ENCODE measurements around the gene COL25A1.
"Not testable (repeated sequence)": the region's sequence is repeated elsewhere in the genome, so short reads cannot be mapped to it uniquely, and the experiment has no call there.

Gene COL25A1

GRCh38 chr4:108877821-108878220 is 424.6 kb downstream of the COL25A1 start:
- no peak overlapping the region for H3K4me3 ChIP-seq (ENCODE audit: low read depth, low read length)
- no peaks in the 10 kb centered on the region for H3K36me3 ChIP-seq
- no peak for DNase-seq
- TF ChIP-seq CTCF (IDR thresholded peaks at IDR 0.05; ENCODE audit: low read depth, low read length) = no peak
- H3K27ac ChIP-seq = no peak overlapping the region
- H3K9me3 ChIP-seq (ENCODE audit: severe bottlenecking) = no peaks in the 10 kb centered on the region
- no peaks in the 10 kb centered on the region for H3K27me3 ChIP-seq (ENCODE audit: insufficient read depth, low read depth, severe bottlenecking)

GRCh38 chr4:108874806-108875205 is 427.7 kb downstream of the COL25A1 start:
- DNase-seq = no peak
- Histone ChIP-seq H3K27me3 (ENCODE audit: insufficient read depth, low read depth, severe bottlenecking) (no peaks in the 10 kb centered on the region), H3K36me3 (no peaks in the 10 kb centered on the region), H3K27ac (no peak overlapping the region), H3K4me3 (ENCODE audit: low read depth, low read length) (no peak overlapping the region), H3K9me3 (ENCODE audit: severe bottlenecking) (no peaks in the 10 kb centered on the region)
- TF ChIP-seq CTCF (IDR thresholded peaks at IDR 0.05; ENCODE audit: low read depth, low read length) = no peak

GRCh38 chr4:108869970-108870369 is 432.5 kb downstream of the COL25A1 start:
- H3K36me3 ChIP-seq; H3K27me3 ChIP-seq (ENCODE audit: insufficient read depth, low read depth, severe bottlenecking); DNase-seq; H3K9me3 ChIP-seq (ENCODE audit: severe bottlenecking); H3K4me3 ChIP-seq (ENCODE audit: low read depth, low read length); H3K27ac ChIP-seq: not testable (repeated sequence)

- no peak for TF ChIP-seq CTCF (IDR thresholded peaks at IDR 0.05; ENCODE audit: low read depth, low read length)
- Histone ChIP-seq H3K4me3 (ENCODE audit: low read depth, low read length) (no peak overlapping the region), H3K27me3 (ENCODE audit: insufficient read depth, low read depth, severe bottlenecking) (no peaks in the 10 kb centered on the region), H3K27ac (no peak overlapping the region), H3K36me3 (no peaks in the 10 kb centered on the region), H3K9me3 (ENCODE audit: severe bottlenecking) (no peaks in the 10 kb centered on the region)
- no peak for DNase-seq
Measured at GRCh38 chr4:108868606-108869227, 433.7 kb downstream of the COL25A1 start.

GRCh38 chr4:108867476-108867875 is 435.0 kb downstream of the COL25A1 start:
- Histone ChIP-seq H3K9me3 (ENCODE audit: severe bottlenecking) (no peaks in the 10 kb centered on the region), H3K4me3 (ENCODE audit: low read depth, low read length) (no peak overlapping the region), H3K36me3 (no peaks in the 10 kb centered on the region), H3K27ac (no peak overlapping the region), H3K27me3 (ENCODE audit: insufficient read depth, low read depth, severe bottlenecking) (no peaks in the 10 kb centered on the region)
- DNase-seq = no peak
- TF ChIP-seq CTCF (IDR thresholded peaks at IDR 0.05; ENCODE audit: low read depth, low read length) = no peak

GRCh38 chr4:108861334-108861733 is 441.1 kb downstream of the COL25A1 start:
- TF ChIP-seq CTCF (IDR thresholded peaks at IDR 0.05; ENCODE audit: low read depth, low read length) = no peak
- no peak overlapping the region for H3K4me3 ChIP-seq (ENCODE audit: low read depth, low read length)
- H3K9me3 ChIP-seq (ENCODE audit: severe bottlenecking) = no peaks in the 10 kb centered on the region
- H3K27me3 ChIP-seq (ENCODE audit: insufficient read depth, low read depth, severe bottlenecking) = no peaks in the 10 kb centered on the region
- no peaks in the 10 kb centered on the region for H3K36me3 ChIP-seq
- no peak for DNase-seq
- H3K27ac ChIP-seq = no peak overlapping the region

All from WERI-Rb-1 (cell line).